ENCODE results near the gene RAMP2.
"Not testable (repeated sequence)": the region's sequence is repeated elsewhere in the genome, so short reads cannot be mapped to it uniquely, and the experiment has no call there.

RAMP2 gene, protein sequence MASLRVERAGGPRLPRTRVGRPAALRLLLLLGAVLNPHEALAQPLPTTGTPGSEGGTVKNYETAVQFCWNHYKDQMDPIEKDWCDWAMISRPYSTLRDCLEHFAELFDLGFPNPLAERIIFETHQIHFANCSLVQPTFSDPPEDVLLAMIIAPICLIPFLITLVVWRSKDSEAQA

DNA sequence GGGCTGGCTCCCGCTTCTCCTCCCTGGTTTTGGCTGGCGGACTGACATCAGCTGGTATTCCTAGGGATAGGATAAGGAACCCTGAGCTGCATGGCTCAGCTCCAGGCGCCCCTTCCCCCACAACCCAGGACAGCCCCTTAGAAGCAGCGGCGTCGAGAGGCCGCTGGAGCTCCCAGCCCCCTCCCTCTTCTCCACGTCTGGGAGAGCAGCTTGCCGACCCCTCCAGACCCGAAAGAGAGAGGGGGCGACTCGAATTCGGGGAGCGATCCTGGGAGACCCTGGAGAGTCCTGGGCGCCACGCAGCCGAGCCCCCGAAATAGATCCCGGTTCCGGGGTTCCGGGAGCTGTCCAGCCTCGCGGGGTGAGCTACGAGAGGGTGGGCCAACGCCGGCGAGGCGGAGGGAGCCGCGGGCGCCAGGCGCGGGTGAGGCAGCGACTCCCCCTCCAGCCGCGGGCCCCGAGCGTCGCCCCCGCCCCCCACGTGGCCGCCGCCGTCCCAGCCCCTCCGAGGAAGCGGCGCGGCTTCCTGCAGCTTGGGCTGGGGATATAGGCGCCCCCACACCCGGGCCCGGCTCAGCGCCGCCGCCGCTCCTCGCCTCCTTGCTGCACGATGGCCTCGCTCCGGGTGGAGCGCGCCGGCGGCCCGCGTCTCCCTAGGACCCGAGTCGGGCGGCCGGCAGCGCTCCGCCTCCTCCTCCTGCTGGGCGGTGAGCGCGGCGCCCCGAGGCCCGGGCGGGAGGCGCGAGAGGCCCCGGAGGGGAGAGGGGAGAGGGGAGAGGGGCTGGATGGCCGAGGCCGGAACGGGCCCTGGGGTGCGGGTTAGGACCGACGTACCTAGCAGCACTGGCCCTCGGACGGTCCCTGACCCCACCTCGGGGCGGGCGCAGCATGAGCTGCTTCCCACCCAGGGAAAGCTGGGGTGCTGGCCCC lies at the start of gene RAMP2:
Gene RAMP2 (plus strand): TSS at position 576 of the 930 bp plus-strand sequence. CDS start 35 bp downstream, at position 611.
- peak in 1 of 2 experiments; percentile 17 for DNase-seq

DNA sequence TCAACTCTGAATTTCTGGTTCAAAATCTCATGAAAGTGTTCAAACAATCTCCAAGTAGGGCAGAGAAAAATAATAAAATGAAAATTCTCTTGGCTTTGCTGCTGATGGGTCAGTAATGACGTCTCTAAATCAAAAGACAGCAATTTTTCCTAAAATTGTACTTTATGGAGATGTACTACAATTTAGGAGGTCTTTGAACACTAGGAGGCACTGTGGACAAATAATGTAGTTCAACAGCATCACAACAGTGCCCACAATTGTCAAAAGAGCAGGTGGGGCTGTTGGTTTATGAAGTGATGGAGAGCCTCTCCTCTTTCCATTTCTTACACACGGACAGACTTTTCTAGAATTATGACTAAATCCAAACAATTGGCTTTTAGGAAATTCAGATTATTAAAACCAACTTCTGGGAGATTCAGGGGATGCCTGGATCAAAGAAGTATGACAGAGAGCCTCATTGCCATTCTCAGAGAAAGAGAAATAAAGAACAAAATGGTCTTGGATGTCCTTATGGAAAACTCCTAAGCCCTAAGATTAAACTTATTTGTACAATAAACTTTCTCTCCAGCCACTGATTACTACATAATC lies 39.9 kb upstream of the RAMP2 start:
- DNase-seq = peak in 1 of 2 experiments; percentile 19

DNA sequence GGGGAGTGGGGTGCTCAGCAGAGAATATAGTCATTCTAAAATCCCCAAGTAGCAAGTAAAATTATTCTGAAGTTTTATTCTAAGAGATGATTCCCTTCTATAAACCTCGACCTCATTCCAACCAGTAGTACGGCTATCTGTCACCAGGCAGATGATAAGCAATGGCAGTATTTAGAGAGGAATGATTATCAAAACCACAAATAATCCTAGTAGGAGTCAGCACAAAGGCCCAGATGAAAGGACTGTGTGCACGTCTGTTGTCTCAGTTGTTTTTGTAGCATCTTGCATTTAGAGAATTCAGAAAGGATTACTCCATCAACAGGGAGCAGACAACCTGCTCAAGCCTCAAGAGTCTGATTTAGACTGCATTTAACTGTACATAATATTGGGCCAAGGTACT lies 37.4 kb upstream of the RAMP2 start:
- no peak for DNase-seq

DNA sequence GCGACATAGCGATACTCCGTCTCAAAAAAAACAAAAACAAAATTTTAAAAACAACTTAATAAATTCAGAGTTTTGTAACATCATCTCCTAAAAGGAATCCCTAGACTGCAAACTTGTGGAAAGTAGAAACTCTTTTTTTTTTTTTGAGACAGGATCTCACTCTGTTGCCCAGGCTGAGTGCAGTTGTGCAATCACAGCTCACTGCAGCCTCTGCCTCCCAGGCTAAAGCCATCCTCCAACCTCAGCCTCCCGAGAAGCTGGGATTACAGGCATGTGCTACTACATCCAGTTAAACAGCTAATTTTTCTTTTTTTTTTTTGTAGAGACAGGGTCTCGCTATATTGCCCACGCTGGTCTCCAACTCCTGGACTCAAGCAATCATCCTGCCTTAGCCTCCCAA lies 35.9 kb upstream of the RAMP2 start:
- DNase-seq = no peak

DNA sequence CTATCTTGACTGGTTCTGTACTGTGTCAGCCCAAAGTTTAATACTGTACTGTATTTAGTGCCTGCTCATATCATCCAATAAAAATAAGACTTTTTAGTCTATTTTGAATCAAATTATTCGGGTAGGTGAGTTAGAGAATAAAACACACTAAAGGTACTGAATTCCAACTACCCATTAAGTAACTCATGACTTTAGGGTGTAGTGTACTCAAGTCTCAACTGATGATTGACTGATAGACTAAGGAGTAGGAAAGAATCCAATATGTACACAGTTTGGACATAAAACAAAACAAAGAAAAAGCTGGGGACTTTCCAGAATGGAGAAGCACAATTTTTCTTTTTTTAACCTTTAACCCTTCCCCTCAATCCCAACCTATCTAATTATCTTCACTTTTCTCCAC lies 20.3 kb upstream of the RAMP2 start:
- no peak for DNase-seq

DNA sequence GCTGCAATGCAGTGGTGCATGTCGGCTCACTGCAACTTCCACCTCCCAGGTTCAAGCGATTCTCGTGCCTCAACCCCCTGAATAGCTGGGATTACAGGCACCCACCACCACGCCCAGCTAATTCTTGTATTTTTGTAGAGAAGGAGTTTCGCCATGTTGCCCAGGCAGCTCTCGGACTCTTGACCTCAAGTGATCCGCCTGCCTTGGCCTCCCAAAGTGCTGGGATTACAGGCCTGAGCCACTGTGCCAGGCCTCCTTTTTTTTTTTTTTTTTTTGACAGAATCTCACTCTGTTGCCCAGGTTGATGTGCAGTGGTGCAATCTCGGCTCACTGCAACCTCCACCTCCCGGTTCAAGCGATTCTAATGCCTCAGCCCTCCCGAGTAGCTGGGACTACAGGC lies 18.1 kb upstream of the RAMP2 start:
- not testable (repeated sequence) for DNase-seq

DNA sequence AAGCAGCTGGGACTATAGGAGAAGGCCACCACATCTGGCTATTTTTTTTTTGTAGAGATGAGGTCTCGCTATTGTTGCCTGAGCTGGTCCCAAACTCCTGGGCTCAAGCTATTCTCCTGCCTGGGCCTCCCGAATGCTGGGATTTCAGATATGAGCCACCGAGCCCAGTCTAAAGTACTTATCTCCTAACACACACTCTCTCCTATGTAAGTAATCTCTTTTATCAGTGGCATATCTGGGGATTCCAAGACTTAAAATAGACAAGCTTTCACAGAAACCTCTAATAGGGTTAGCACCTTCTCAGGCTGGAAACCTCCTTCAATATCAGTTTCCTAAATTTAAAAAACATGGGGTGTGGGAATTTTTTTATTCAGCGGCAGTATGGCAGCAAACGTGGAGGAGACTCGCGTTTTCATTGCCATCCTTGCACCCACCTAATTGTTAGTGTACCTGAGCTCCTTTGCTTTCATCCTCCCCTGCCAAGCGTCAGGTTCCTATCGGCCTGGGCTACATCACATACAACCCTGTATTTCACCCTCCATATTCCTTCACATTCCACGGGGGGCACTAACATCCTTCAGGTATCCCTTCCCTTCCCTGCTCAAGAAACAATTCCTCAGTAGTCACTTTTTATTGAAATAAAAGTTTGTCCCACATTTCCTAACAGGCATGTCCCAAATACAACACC lies 17.3 kb upstream of the RAMP2 start:
- DNase-seq = no peak

DNA sequence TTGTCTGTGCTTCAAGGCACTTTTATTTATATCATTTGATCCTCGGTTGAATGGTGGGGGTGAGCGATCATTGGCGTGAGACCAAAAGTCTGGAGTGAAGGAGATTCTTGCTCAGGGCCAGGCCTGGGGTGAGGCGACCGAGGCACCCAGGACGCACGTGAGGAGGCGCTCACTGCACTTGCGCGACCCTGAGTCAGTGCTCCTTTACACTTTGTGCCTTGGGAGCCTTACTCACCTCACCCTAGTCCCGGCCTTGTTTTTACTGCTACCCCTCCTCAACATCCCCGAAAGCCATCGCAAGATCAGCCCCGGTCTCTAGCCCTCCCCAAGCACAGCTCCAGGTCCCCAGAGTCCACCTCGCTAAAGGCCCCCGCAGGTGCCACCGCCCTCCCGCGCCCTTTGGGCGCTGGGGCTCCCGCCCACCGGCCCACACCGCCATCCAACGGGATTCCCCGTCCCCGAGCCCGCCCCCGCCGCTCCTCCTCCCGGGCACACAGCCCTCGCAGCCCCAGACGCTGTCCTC lies 16.7 kb upstream of the RAMP2 start:
- peak; percentile 66 to 72 for DNase-seq

DNA sequence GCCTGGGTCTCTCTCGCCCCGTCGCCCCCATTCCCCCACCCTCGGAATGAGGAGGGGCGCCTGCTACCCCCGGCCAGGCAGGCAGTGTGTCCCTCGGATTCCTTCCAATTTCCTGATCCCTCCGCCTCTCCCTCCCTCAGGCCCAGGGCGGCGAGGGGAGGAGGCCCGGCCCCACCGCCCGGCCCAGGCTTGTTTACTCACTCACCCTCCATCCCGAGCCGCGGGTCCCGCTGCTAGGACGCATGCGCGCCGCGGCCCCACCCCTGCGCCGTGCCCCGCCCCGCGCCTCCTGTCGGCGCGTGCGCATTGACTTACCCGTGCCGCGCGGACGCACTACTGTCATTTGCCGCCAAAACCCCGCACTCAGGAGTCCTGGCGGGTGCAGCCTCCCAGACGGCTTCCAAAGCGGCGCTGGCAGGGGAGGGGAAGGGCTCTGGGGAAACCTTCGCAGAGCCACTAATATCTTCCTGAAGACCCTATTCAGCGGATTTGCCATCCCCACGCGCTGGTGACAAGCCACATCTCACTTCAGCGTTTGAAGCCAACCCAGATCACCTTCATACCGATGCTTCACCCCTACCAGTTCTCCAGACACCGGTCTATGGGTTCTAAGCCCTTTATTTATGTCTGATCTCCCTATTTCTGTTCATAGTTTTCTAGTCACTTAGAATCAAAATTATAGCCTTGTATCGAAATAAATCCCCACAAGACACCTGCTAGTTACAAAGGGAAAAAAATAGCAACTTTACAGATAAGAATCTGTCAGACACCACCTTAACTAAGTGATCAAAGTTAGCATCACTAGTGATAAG lies 16.0 kb upstream of the RAMP2 start, which contains the start of gene EZH1:
Gene EZH1 (minus strand): TSS at position 235 of the 812 bp plus-strand sequence. CDS start 16,099 bp downstream, outside the sequence.
- peak; percentile 89 to 91 for DNase-seq

DNA sequence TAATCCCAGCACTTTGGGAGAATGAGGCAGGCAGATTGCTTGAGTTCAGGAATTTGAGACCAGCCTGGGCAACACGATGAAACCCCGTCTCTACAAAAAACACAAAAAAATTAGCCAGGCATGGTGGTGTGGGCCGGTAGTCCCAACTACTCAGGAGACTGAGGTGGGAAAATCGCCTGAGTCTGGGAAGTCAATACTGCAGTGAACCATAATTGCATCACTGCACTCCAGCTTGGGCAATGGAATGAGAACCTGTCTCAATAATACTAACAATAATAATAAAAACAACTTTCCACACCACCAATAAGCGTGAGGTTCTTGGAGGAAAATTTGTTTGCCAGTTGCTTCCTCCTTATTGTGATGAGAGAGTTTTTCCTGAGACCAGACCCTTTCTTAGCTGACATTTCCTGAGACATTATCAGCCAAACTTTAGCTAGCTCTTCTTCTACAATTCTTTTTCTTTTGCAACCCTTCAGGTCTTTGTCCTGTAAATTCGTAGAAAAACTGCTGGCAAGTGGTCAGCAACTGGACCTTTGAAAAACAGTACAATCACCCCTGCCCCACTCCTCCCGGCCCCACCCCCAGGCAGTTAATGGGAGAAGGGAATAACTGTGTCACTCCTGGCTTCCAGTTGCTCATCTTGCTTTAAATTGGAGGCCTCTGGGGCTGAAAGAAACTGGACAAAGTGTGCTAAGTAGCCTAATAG lies 12.7 kb upstream of the RAMP2 start:
- DNase-seq = no peak

DNA sequence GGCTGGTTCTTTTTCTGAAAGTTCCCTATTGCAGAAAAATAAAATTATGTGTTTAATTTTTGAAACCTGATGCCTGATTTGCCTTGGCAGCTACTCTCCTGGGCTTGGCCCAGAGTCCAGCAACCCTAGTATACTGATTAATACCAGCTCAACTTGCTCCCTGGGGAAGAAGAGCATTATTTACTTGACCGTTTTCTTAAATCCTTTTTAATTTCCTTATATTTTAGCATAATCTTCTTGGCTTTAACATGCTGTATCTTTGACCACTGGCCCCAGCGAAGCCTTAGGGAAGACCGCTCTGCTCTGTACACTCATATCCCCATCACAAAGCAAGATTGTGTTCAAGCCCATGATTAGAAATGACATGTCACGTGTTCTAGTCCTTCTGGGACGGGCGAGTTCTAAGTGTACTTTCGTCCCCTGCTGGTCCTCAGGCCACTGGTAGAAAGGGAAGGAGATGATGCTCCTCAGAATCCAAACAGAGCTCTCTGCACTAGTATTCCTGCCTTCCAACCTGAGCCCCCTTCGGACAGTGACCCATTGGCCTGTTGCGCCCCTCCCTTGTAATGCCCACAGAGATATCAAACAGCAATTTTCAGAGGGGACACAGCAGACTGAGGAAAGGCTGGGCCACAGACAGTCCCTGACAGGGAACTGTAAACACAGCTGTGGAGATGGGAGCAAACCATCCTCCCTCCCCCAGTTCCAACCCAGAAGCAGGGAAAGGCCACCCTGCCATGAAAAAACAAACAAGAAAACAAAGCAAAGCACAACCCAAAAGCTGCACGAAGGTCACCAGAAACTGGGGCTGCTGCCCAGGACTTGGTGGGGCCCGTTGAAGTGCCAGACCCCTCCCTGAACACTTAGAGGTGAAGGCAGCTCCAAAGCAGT lies 11.9 kb upstream of the RAMP2 start:
- no peak for DNase-seq

DNA sequence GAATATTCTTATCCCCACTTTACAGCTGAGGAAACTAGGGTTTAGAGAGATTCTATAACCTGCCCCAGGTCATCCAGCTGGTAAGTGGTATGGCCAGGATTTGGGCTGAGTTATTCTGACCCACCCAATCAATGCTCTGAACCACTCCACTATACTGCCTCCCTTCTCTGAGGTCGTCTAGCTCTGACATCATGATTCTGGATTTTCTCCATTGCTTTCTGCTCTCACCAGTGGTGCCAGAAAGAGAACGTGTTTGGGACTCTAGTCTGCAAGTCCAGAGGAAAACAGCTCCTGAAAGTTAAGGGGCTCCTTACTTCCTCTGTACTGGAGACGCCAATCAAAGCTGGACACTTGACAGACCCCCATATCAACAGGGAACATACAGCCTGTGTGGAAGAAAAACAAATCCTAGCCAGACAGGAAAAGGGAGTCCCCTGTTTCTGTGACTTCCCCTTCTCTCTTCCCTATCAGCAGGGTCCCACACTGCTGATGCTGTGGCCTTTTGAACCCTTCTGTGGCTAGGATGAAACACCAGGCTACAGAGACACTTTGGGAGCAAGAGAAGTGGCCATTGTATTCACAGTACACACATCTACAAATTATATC lies 10.2 kb upstream of the RAMP2 start:
- no peak for DNase-seq

DNA sequence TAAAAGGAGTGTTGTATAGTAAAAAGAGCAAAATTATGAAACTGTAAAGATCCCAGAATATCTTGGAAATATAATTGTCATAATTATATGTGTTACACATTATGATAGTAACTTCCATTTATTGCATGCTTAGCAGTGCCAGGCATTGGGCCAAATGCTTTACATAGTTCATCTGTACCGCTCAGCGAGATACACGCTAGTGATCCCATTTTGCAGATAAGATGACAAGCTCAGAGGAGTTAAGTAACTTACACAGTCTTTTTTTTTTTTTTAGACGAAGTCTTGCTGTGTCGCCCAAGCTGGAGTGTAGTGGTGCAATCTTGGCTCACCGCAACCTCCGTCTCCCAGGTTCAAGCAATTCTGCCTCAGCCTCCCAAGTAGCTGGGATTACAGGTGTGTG lies 9.4 kb upstream of the RAMP2 start:
- no peak for DNase-seq

DNA sequence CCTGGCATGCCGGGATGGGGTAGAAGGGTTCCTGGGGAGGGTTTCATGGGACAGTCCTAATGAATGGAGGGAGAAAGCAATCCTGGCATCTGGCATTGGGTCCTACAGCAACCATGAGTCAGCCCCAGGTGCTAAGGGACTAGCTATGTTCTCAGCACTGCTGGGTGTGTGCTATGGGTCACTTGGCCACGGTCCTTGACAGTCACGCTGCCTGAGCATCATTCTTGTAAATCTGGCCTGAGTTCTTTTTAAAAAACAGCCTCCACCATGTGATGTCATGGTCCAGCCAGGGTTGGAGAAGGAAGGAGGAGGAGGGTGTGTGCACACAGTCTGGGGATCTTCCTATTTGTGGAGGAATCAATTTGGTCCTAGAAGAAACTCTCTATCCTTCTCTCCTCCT lies 6.2 kb upstream of the RAMP2 start:
- DNase-seq = no peak

DNA sequence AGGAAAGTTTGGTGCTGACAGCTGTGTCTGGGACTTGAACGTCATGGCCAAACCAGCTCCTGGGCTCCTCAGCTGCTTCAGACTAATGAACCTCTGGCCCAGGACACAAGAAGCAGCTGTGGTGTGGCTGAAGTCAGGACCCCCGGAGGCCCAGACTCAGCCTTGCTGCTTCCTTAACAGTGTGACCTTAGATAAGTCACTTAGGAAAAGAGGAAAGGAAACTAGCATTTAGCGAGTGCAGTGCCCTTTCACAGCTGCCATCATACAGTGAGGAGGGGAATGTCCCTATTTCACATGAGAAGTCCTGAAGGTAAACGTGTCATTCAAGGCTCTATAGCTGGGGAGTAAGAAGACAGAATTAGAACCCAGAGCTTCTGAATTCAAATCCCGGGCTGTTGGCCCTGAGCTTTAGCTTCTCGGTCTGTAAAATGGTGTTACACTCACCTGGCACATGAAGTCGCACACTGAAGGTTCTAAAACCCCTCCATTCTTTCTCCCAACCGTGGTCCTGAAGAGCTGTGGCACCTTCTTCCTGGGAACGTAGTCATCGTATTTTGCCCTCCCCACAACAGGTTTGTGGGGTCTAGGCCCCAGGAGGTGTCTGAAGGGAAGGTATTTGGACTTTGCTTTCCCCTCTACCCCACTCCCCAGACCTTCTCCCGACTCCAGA lies 910 bp upstream of the RAMP2 start:
- DNase-seq = no peak

DNA sequence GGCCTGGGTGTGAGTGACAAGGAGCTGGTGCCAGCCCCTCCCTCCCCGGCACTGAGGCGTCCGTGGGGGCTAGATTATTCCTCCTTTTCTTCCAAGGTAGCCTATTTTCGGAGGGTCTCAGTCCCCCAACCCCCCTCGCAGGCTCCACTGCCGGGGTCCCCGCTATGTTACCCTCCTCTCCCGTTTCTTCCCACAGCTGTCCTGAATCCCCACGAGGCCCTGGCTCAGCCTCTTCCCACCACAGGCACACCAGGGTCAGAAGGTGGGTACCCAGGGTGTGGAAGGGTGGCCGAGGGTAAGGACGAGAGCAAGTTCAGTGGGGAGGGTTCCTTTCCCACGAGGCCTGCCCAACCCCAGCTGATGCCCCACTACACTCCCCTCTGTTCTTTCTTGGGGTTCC lies 611 bp downstream of the RAMP2 start:
- no peak for DNase-seq

DNA sequence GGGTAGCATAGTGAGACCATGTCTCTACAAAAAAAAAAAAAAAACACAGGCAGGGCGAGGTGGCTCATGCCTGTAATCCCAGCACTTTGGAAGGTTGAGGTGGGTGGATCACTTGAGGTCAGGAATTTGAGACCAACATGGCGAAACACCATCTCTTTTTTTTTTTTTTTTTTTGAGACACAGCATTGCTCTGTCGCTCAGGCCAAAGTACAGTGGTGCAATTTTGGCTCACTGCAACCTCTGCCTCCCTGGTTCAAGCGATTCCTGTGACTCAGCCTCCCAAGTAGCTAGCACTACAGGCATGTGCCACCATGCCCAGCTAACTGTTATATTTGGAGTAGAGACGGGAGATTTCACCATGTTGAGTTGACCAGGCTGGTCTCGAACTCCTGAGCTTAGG lies 5.1 kb downstream of the RAMP2 start:
- no peak for DNase-seq

DNA sequence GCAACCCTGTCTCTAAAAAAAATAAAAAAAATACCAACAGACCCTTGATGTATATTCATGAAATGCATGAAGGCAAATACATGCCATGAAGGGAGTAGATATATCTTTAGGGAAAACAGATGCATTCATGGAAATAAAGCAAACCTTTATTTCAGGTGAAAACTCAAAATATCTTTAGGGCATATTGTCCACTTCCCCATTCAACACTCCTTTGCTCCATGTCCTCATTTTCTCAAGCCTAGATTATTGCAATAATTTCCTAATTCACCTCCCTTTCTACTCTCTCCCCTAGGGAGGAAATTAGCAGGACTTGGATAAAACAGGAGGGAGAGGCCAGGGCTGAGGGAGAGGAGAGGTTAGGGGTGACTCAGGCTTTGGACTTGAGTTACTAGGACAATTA lies 6.5 kb downstream of the RAMP2 start:
- DNase-seq = no peak

DNA sequence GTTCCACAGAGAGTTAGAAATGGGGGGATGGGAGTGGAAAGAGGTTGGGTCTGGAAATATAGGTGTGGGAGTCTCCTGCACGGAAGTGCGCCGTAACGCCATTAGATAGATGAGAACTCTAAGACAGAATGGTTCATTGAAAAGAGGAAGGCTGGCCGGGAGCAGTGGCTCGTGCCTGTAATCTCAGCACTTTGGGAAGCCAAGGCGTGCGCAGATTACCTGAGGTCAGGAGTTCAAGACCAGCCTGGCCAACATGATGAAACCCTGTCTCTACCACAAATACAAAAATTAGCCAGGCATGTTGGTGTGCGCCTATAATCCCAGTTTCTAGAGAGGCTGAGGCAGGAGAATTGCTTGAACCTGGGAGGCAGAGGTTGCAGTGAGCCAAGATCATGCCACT lies 7.0 kb downstream of the RAMP2 start:
- DNase-seq = not testable (repeated sequence)

Data from stimulated activated CD4-positive, alpha-beta T cell treated with anti-CD3 and anti-CD28 coated beads, Interleukin-4, amount 100 ng/mL, for 4 hours (primary cell).